ENCODE results near the gene EDA.

GRCh38 chrX:69613946-69614345 is 2.0 kb upstream of the EDA start:
- no peak for TF ChIP-seq CTCF (IDR thresholded peaks at IDR 0.05 in 4 of 5, conservative IDR thresholded peaks at IDR 0.05 in 1 of 5)
- no peak for TF ChIP-seq POLR2A (IDR thresholded peaks at IDR 0.05)

All from gastrocnemius medialis (tissue), 4 donors.